Activated CD4-positive, alpha-beta T cell treated with anti-CD3 and anti-CD28 coated beads for 1 hour (primary cell): Measurements from ENCODE around the gene ZRANB2.

ENCODE experiments used
- DNase-seq: peaks from one replicate; pipeline ENCODE4 v3.0.0-alpha.2; 2020

Gene ZRANB2

DNA sequence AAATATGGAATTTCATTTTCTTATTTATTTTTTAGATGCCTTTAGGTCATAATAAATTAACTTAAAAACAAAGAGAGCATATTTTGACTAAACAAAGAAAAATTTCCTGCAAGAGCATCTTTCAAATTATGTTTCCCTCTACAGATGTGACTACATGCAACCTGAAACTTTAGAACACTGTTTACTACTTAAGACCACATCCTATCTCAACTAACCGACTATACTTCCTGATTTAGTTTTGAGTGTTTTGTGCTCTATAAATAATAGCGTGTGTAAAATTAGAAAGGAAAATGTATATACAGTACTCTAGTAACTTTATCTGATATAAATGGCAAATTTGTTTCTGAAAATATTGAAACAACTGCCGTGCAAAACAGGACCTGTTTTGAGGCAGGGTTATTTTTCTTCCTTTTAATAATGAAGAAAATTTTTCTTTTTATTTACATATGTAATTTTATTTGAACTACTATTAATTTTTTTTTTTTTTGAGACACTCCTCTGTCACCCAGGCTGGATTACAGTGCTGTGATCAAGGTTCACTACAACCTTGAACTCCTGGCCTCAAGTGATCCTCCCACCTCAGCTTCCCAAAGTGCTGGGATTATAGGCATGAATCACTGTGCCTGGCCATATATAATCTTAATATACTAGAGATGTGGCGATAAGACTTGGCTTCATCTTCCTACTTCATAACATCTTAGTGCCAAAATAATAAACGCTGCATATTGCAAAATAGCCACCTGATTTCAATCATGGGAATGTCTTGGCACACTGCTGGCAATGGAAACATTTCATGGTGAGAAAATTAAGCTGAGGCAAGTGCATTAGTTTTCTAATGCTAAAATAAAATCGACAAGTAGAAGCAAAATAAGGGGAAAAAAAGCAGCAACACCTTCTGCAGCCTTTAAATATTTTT is 12.3 kb downstream of the ZRANB2 start:
- DNase-seq: no peak

DNA sequence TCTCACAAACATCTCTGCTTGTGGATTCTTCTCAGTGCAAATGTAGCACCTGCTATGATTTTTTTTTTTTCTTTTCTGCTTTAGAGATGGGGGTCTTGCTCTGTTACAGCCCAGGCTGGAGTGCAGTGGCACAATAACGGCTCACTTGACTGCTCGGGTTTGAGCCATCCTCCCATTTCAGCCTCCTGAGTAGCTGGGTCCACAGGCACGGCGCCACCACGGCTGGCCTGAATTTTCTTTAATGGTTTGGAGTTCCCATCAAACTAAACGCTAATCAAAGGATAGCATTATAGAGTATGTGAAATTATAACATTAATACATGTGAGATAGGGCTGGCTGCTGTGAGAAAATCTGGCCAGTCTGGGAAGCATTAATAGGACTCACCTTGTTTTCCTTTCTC is 26.0 kb downstream of the ZRANB2 start:
- no peak for DNase-seq

DNA sequence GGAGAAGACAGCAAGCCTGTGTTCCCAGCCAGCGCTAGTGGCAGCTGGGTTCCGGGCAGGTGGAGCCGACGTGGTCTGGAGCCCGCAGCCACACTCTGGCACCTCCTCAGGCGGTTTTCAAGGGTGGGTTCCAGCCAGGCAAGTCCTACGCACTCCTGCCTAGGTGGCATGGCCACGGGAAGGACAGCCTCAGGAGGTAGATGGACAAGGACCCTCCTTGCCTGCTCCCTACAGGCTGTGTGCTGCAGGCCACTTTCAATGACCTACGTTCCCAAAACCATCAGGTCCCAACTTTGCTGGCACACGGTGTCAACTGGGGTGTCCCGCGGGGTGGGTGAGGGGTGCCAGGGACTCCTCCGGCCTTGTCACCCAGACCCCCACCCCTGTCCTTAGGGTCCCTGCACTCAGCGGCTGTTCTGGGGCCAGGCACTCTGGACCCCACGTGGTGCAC is 26.5 kb downstream of the ZRANB2 start:
- DNase-seq: no peak

DNA sequence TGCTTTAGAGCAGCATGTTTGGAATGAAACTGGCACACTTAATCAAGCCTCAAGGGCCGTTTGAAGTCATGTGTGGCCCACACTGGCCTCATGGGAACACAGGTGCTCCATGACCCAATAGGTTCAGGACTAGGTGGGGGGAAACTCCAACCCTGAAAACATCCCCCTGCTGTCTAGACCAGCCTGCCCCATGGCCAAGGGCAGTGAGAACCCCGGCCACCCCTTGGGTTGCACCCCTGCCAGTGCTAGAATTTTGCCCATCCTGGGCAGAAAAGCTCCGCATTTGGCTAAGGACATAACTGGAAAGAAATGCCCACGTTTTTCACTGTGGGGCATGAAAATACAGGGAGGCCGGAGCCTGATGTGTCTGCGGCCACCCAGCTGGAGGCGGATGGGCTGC is 27.1 kb downstream of the ZRANB2 start:
- no peak for DNase-seq

DNA sequence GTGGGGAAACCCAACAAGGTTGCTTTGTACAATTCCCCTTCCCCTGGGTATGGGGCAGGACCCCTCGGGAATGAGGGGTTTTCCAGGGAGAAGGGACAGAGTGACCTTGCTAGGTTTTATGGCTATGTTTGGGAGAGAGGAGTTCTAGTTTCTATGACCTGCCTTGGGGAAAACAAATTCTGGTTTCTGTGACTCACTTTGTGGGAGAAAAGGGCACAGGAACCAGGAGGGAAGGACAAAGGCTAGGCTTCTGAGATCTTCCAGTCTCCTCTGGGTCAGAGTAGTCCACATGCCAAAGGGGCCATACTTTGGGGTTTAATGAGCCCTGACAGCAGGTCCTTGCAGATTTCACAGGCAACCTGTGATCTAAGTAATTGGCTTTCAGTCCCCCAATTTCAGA is 27.7 kb downstream of the ZRANB2 start:
- no peak for DNase-seq

DNA sequence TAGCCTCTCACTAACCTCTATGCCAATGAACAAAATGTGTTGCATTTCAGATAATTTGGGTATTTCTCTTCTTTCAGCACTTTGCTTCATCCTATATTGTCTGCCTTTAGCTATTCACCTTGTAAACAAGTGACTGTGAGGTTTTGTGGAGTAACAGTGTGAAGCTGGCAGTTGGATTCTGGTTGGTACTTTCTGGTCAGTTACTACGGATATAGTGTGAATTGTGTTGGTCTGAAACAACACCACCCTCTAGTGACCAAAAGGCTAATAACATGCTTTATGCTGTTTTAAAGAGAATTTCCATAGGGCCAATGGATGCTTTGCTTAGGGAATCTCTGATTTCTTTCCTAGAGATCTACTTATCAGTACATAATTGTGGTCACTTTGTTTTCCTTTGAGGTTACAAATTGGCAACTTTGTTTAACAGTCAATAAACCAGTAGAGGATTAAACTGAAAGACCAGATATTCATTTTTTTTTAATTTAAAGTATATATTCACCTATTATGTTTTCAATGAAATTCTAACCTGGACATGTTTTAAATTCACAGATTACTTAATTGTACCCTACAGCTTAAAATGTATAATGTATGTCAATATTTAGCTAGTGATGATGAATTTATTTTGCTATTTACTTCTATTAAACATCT is 30.8 kb downstream of the ZRANB2 start:
- DNase-seq: no peak

DNA sequence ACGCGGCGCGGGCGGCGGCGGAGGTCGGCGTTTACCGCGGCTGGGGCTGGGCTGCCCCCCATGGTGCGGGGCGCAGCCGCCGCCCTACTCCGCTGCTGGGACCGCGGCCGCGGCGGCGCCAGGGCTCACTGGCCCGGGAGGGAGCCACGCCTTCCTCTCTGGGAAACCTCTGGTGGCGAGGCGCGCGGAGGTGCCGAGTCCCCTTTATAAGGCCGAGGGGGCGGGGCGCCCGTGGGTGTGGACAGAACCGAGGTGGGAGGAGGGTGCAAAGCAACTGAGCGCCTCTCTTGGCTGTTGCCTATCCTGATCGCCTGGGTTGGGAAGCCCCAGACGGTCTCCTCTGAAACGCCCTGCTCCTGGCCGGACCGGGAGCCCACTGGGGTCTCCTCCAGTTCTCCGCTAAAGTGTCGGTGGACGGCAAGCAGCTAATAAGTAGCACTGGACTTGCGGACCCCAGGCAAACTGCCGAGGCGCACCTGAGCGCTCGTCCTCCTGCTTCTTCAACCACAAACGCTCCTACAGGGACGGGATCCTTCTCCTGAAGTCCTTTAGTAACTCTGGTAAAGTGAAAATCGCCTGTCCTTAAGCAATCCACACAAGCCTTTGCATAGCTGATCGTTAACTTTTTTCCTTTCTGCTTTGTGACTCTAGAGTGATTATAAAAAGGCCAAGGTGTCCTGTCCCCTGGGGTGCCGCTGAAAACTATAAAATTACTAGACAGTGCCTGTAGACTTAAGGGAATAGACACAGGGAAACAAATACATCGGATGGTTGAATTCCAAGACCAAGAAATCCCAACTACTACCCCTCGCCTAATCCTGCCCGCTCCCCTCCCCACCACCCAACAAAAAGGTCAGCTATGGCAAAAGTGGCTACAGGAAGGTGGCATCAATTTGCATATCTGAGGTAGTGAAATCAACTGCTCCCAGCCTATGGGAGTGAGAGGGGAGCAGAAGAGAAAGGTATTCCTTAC is 32.9 kb downstream of the ZRANB2 start, which contains the start of gene PTGER3:
Gene PTGER3 (minus strand): TSS at position 182 of the 973 bp plus-strand sequence. CDS start 239 bp downstream, outside the sequence.
- DNase-seq: no peak

DNA sequence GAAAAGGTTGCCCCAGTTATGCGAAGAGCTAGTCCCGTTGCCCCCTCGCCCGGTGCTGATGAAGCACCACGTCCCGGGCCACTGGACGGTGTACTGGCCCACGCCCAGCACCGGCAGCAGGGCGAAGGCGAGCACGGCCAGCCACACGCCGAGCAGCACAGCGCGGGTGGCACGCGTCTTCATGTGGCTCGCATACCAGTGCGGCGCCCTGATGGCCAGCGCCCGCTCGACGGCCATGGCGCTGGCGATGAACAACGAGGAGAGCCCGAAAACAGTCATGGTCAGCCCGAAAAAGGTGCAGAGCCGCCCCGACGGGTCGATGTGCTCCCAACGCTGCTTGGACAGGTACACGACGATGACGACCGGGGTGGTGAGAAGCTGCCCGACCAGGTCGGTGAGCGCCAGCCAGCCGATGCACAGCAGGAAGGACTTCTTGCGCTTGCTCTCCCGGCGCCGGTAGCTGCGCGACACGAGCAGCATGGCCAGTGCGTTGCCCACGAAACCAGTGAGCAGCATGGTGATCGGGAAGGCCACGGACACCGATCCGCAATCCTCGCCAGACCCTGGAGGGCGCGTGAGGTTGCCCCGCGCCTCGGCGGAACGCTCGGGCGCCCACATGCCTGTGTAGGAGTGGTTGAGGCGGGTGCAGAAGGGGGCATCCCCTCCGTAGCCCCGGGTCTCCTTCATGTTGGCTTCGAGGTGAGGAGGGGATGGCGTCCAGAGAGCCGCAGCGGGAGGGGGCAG is 33.8 kb downstream of the ZRANB2 start:
- DNase-seq: no peak

DNA sequence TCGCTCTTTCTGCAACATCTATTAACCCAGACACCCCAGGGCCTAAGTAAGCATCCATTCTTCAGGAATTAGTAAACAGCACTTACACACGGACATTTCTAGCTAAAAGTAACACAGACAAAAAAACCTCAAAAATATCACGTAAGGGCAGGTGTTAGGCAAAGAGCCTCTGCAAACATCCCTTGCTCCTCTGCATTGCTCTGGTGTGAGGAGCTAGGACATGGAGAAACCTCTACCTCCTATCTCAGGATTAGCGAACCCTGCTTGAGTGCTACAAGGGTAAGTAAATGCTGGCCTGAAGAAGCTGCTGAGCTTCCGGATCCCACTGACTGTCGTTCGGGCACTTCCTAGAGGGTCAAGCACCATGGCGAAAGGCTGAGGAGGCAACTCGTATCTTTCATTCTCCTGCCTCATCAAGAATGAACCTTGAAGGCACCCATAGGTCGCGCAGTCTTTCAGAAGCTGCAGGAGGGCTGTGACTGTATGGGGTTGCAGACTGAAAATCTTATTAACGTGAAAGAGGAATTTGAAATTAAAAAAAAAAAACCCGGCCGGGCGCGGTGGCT is 35.3 kb downstream of the ZRANB2 start:
- no peak for DNase-seq

DNA sequence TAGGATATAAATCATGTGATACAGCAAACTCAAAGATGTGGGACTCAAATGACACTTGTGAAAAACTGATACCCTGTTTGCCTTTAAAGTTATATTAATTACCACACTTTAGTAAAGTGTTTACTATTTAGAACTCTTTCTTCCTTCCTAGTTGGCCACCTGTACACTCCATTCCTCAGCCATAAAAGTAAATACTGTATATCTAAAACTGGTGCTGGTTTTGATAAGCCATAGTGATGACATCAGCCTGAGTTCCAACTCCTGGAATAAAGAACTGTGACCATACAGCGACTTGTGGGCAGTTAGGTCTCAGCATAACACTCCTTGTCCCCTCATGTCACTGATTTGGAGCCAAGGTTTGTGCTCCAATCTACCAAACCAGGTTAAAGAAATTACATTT is 36.0 kb downstream of the ZRANB2 start:
- no peak for DNase-seq

DNA sequence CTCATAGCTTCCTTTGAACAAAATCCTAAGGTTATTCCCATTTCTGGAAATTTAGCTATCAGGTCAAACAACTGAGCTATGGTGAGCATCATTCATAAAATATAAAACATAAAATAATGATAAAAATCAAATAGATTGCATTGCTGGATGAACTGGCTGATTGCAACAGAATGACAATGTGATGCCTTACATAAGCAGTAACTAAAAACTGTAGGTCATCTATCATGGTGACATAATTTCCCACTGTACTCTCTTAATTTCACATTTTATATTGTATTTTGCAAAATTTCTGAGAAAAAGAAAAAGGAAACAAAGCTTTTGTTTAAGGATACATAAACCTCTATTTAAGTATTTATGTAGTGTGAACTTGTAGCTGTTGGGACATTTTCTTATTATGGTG is 37.8 kb downstream of the ZRANB2 start:
- DNase-seq: no peak

DNA sequence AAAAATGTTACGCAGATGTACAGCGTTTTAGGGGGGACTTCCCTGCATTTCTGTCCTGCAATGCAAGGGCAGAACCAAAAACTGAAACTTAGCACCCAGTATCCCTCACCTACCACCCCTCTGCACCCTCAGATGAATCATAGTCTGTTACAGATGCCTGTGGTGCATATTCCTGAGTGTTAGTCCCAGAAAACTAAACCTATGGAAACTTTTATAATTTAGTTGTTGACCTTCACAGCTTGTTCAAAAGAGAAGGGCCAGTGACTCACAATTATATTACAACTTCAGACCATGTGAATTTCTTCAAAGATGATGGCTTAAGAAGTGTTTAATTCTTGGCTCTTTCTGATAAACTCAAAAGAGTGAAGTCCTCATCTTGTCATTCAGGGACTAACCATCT is 39.0 kb downstream of the ZRANB2 start:
- DNase-seq: no peak

DNA sequence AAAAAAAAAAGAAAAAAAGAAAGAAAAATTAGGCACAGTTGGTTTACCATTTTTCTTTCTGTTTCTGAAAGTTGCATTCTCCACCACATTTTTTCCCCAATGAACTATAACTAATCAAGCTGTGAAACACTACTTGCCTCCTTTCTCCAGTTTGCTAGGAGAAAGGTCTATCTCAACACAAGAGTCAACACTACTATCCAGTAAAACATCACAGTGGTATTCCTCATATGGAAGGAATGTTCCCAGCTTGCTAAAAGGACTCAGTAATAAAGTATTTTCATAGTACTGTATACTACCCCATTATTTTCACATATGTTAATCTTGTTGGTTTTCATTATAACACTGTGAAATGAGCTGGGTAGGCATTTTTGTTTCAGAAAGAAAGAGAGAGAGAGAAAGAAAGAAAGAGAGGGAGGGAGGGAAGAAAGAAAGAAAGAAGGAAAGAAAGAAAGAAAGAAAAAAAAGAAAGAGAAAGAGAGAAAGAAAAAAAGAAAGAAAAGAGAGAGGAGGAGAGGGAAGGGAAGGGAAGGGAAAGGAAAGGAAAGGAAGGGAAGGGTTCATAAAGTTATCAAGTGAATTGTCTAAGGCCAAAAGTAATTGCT is 41.1 kb downstream of the ZRANB2 start:
- no peak for DNase-seq

DNA sequence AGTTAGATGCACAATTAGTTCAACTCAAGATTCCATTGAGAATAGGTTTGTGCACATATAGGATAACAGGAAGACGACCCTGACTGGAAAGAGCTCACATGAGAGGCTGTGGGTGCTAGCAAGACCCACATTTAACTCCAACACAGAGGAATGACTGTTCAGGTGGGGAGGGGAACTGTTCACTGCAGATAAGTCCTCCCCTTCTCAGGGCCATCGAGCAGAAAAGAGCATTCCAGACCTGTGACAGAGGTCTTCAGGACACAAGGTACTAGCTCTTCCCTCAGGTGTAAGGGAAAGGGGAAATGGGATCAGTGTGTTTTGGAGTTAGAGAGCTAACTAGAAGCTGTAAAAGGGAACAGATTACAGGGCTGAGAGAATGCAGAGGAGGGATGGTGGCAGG is 41.9 kb downstream of the ZRANB2 start:
- DNase-seq: no peak

DNA sequence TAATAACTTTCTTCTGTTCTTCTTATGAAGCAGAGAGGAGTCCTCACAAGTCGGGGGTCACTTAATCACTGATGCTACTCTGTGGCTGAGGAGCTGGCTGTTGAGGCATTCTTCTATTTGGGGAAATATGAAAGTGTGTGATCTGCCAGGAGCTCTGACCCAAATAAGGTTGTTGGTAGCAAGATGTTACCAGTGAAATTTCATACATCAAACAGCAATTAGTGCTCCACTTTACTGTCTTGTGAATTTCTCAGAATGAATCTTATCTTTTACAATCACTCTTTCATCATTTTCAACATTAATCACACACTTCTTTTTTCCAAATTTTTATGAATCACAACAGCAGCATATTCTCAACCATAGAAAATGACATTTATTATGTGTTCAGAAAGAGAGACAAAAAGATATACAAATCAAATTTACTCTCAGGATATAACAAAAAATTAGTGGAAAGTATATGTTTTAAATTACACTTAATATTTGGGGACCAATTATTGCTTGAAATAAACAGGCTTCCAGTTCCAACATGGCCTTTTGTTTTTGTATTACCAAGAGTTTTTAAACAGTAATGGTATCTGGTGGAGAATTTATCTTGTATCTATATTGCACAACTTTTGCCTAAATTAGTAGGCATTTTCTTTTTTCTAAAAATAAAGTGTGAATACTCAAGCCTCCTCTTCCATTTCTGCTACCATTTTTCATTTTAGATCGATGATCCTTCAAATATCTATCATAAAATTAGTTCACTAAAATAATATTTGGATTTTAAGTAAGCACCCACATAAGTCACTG is 42.8 kb downstream of the ZRANB2 start:
- DNase-seq: no peak

DNA sequence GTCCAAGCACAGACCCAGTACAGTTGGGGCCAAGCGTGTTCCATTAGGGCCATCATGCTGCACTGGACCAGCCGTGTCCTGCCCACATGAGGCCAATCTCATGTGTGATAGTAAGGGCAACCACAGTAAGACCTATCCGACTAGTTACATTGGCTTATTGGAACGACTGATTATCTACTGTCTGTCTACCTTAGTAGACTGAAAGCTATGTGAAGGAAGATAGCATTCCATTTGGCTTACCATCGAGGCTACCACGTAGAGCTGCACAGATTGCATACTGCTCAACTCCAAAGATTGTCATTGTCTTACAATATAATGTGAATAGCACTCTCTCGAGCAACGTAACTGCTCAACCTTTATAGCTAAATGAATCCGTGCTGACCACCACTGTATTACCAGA is 43.8 kb downstream of the ZRANB2 start:
- DNase-seq: no peak

DNA sequence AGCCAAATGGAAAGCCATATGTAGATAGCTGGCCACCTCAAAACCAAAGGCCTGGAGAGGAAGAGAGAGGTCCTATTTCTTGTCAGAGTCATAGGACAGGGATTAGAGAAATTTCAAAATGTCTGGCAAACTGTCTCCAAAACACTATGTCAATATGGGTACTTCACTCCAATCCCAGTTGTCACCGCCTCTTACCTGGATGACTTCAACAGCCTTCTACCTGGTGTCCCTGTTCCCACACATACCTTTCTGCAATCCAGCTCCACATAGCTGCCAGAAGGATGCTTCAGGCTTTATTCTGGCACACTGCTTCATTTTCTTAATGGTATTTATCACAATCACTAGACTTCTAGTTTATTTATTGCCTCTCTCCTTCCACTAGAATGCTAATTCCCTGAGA is 47.7 kb downstream of the ZRANB2 start:
- no peak for DNase-seq

DNA sequence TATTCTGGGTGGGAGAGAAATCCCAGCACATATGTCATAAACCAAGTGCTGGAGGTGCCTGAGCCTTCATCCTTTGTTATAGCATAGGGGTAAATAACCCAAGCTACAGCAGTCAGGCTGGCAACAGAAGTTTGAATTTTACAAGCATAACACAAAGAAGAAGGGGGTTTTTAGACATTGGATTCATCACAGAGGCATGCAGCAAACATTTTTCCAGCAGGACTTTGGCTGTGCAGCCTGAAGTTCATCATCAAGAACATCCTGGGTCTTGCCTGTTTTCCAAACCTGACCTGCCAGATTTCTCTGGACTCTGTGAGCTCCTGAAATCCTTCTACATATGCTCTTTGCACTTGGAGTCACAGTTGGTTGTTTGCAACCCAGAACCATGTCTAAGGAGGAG is 49.4 kb downstream of the ZRANB2 start:
- DNase-seq: no peak

DNA sequence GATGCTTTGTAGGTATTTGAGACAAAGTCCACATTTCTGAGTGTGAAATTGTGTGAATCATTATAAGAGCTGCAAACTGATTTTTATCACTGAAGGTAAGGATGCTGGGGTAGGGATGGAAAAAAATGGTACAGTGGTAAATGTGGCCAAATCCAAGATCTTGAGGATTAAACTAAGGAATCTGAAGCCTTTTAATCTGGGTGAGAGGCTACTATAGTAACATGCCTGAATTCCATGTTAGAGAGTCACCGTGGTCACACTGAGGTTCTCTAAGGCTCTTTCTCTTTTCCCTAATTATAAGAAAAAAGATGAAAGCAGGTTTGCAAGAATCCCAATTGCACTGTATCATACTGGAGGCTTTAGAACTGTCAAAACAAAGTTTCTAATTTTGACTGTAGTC is 50.8 kb downstream of the ZRANB2 start:
- DNase-seq: no peak

DNA sequence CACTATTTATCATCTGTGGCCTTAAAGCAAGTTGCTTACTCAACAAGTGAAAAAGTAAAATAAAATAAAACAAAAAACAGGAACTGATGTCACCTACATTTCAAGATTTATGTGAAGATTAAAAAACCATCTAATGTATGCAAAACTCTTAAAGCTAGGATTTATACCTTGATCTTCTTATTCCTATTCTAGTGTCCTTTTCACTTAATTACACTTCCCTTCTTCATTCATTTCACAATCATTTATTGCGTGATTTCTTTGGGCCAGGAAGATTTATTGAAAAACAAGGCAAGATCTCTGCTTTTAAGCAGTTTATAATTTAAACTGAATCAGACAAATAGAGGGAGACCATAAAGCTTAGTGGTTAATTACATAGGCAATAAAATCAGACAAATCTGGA is 51.9 kb downstream of the ZRANB2 start:
- no peak for DNase-seq

DNA sequence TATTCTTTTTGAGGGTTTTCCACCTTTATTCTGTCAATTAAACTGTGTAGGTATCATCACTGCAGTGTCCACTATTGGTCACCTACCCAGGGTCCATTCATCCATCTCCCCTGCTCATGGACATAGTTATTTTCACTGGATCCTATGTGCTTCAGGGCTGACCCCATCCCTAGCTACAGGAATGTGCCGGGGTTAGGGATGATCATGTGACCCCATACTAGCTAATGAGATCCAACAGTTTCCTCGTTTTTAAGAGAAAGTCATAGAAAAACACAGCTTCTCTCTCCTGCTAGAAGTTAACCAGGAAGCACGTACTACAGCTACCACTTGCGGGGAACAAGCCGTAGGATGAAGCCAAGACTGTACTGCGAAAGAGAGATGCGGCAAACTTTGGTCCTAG is 52.8 kb downstream of the ZRANB2 start:
- no peak for DNase-seq
